Stimulated activated CD4-positive, alpha-beta T cell treated with anti-CD3 and anti-CD28 coated beads, Interleukin-12 subunit alpha, Interleukin-12 subunit beta, amount 100 ng/mL, for 24 hours (primary cell): Measurements from ENCODE around the gene MYCBP2.
"Not testable (repeated sequence)": the region's sequence is repeated elsewhere in the genome, so short reads cannot be mapped to it uniquely, and the experiment has no call there.

Source experiments
- DNase-seq, 2 experiments: peaks; one replicate each; pipeline ENCODE4 v3.0.0-alpha.2; 2020; ENCODE audit warnings: low read depth in 2 of 2

Gene MYCBP2, protein sequence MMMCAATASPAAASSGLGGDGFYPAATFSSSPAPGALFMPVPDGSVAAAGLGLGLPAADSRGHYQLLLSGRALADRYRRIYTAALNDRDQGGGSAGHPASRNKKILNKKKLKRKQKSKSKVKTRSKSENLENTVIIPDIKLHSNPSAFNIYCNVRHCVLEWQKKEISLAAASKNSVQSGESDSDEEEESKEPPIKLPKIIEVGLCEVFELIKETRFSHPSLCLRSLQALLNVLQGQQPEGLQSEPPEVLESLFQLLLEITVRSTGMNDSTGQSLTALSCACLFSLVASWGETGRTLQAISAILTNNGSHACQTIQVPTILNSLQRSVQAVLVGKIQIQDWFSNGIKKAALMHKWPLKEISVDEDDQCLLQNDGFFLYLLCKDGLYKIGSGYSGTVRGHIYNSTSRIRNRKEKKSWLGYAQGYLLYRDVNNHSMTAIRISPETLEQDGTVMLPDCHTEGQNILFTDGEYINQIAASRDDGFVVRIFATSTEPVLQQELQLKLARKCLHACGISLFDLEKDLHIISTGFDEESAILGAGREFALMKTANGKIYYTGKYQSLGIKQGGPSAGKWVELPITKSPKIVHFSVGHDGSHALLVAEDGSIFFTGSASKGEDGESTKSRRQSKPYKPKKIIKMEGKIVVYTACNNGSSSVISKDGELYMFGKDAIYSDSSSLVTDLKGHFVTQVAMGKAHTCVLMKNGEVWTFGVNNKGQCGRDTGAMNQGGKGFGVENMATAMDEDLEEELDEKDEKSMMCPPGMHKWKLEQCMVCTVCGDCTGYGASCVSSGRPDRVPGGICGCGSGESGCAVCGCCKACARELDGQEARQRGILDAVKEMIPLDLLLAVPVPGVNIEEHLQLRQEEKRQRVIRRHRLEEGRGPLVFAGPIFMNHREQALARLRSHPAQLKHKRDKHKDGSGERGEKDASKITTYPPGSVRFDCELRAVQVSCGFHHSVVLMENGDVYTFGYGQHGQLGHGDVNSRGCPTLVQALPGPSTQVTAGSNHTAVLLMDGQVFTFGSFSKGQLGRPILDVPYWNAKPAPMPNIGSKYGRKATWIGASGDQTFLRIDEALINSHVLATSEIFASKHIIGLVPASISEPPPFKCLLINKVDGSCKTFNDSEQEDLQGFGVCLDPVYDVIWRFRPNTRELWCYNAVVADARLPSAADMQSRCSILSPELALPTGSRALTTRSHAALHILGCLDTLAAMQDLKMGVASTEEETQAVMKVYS (N-terminal part only)

GRCh38 chr13:77326905-77327604 lies at the start of gene MYCBP2:
Gene MYCBP2 (minus strand): TSS chr13:77327094. CDS start chr13:77326775, 319 bp downstream.
- DNase-seq: peak; percentile 96 to 97

DNA sequence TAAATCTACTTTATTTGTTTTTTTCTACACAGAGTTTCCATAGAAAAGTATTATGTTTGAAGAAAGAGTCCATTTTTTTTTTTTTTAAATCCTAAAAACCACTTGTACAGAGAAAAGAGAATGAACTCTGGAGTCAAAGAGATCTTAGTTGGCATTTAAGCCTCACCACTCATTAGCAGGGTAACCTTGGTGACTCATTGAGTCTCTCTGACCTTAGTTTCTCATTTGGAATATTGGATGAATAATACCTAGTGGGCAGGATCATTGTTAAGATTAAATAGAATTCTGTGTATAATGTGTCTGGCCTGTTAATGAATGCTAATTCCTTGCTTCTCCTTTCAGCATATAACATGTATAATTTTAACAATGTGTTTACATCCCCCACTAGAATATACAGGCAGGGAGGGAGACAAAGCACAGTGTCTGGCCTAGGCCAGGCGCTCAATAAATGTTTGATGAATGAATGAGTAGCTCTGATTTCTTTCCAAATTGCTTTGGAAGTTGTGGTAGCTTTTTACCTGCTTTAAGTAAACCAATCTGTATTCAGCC lies 48.7 kb upstream of the MYCBP2 start:
- DNase-seq: no peak

DNA sequence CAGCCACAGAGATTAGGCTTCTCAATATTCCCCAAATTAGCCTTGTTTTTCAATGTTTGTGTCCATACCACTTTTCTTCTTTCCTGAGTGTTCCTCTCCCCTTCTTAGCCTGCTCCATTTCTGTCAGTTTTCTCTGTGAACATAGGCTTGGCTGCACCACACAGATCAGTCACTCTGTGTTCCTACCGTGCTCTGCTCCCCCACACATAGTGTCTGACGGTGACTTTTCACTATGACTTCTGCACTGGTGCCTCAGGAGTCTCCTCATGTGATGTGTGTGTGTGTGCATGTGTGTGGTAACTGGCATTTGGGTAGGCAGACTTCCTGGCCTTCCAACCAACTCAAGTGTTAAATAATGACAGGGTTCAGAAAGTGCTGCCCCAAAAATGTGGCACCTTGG lies 47.9 kb upstream of the MYCBP2 start:
- no peak for DNase-seq

DNA sequence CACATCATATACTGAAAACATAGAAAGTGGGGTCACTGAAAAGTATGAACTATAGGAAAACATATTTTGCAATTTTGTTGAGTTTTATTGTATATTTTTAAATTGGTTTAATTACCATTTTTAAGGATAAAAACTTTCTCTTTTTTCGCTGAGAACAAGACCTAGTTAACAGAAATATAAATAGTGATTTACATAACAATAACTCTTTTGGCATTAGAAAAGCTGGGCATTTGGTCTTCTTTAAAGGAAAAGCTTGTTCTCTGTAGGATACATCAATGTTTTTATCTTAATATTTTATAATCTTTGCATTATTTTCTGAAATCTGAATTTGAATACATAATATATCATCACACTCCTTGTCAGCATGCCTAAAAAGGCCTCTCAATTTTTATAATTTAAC lies 47.4 kb upstream of the MYCBP2 start:
- no peak for DNase-seq

- DNase-seq: no peak
Observed at GRCh38 chr13:77373502-77373901, 46.6 kb upstream of the MYCBP2 start.

DNA sequence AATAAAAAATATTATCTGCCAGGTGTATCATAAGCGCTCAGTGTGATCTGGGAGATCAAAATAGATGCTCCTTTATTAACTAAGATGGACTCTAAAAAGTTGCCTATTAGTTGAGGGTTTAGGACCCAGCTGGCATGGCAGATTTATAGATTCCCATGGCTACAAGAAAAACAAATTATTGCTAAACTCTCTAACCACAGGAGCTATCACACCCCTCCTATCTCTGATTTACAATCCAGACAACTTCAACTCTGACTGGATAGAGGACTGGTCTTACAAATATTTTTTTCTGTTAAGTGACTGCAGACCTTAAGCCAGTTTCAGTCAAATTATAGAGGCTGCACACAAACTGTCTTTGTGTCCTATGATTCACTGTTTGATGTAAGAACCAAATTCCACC lies 45.4 kb upstream of the MYCBP2 start:
- DNase-seq: no peak

- DNase-seq: no peak
Observed at GRCh38 chr13:77370888-77371287, 44.0 kb upstream of the MYCBP2 start.

DNA sequence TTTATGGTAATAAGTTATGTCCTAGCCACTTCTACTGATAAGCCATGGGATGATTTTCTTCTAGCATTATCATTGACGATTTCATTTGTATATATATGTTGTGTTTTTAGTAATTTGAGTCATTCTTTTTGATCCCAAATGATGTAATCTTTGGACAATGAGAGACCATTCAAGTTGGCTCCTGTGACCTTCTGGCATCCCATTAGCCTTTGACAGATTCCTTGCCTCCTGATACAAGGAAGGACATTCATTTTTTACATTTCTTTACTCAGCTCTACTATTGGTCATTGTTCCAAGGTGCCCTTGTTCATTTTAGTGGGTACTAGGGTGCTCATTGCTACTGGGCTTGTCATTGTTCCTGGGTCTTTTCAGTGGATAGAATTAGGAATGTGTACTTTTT lies 35.3 kb upstream of the MYCBP2 start:
- no peak for DNase-seq

DNA sequence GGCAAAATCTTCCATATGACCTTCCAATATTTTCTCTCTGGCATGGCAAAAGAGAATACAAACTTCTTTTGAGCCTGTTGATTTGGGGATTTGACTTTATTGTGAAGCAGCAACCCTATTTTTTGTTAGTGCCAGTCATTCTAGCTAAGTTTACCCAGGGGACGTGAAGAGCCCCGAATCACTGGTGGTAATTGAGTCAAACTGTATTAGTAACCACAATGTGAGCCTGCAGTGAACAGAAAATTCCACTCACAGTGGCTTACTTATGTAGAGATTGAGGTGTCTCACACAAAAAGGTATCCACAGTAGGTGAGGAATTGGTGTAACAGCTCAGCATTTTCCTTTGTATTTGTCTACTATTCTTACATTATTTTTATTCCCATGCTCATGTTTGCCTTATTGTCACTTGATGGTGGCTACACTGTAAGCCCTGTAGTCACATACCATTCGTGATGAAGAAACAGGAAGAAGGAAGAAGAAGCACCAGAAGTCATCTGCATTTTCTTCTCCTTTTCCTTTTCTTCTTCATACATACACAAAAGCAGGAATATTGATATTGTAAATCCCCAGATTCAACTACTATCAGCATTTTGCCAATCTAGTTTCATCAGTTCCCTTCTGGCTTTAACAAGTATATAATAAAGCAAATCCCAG lies 33.3 kb upstream of the MYCBP2 start:
- no peak for DNase-seq

DNA sequence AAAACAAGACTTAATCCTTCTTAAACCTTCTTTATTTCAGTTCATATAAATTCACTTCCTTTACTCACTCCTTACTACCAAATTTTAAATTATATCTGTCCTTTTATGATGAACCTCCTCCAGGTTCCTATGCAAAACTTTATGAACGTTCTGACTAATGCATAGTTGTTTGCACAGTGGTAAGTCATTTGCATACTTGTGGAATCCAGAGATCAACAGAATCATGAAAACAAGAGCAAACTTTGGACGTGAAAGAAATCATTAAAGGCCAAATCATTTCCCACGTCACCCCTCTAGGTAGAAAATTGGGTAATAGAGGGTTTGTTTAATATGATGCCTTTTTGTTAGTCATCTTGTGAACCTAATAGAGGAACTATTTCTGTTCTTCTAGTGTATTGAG lies 32.3 kb upstream of the MYCBP2 start:
- no peak for DNase-seq

GRCh38 chr13:77358001-77358400 lies 31.1 kb upstream of the MYCBP2 start:
- DNase-seq: no peak

DNA sequence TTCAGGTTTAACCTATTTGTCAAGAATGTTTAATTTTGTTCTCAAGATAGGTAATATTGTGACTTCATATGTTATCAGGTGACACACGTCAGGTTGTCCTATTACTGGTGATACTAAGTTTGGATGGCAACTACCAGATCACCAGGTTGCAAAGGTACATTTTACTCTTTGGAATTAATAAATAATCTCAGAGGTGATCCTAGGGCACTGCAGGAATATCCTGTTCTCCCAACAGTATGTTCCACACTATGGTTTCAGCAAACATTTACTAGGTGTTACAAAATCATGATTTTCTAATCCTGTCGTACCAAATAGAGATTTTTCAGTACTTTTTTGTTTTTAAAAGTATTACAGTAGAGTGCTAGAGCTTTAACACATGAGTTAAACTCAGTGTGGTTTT lies 29.3 kb upstream of the MYCBP2 start:
- DNase-seq: no peak

DNA sequence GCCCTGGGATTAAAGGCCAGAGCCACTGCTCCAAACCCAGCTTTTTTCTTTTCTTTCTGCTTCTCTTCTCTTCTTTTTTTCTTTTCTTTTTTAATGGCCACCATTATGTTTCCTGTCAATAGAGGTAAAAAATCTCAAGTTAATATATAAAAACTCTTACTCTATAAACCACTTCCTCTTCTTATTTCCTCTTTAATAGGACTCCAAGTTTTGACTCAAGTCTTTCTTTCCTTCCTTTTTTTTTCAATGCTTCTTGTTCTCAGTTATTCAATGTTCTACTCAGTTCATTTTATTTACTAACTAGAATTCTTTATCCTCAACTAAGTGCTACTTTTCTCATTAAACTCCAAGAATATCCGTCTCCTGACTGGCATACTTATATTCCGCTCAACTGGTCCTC lies 27.1 kb upstream of the MYCBP2 start:
- DNase-seq: no peak

DNA sequence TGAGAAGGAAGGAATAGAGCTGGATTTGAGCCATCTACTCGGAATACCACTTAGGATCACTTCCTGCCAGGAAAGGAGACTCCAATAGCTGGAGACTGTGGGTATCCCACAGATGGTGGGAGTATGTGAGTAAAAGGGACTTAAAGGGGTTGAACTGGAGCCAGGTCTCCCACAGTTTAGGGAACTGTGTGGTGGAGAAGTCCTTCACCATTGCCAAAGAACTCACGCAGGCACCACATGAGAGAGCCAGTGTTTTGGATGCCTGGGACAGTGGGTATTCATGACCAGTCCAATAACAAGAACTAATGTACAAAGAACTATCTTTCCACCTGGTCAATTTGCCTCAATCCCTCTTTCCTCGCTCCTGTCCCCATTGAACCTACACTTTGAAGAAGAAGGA lies 24.4 kb upstream of the MYCBP2 start:
- no peak for DNase-seq

GRCh38 chr13:77350811-77351210 lies 23.9 kb upstream of the MYCBP2 start:
- DNase-seq: no peak

GRCh38 chr13:77349365-77349764 lies 22.5 kb upstream of the MYCBP2 start:
- DNase-seq: no peak

DNA sequence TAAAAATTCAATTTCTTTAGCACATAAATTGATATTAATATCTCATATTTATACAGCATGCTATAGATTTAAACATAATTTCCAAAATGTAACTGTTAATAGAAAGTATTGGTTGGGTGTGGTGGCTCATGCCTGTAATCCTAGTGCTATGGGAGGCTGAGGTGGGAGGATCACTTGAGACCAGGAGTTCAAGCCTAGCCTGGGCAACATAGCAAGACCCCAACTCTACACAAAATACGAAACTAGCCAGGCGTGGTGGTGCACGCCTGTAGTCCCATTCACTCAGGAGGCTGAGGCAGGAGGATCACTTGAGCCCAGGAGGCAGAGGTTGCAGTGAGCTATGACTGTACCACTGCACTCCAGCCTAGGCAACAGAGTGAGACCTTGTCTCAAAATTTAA lies 20.5 kb upstream of the MYCBP2 start:
- DNase-seq: not testable (repeated sequence)

GRCh38 chr13:77345150-77345780 lies 18.4 kb upstream of the MYCBP2 start:
- no peak for DNase-seq

GRCh38 chr13:77343841-77344240 lies 16.9 kb upstream of the MYCBP2 start:
- DNase-seq: no peak

- no peak for DNase-seq
Observed at GRCh38 chr13:77339408-77339807, 12.5 kb upstream of the MYCBP2 start.
